Measurements from ENCODE around the gene GATB. TPM values are rescaled to one million over a fixed set of nuclear protein-coding genes. Genes with fewer than 3 reads are reported as not detected.
A peak's percentile ranks its signal among the peaks of the same experiment; 100 is the strongest.

GATB gene
- total and polyA plus RNA-seq, 2 of the 4 experiments (the other 2 are of a cell fraction), result 18.7 to 20.3 TPM

DNA sequence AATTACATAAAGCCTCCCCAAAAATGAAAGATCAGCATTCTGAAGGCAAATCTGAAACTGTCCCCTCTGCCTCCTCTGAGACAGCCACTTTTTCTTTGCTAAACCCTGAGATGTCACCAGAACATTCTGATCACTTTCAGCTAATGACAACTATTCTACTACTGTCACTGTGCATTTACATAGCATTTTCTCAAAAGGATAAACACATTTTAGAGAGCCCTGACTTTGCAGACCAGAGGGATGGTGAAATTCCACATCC, 72.1 kb downstream of the GATB start:
- Histone ChIP-seq H3K4me1 (ENCODE audit: control insufficient read depth, insufficient read depth, low read length) (peaks cover 38% of the 10 kb centered on the region), H3K56ac (ENCODE audit: extremely low read depth, insufficient read depth, low read length) (no peak overlapping the region), H3K36me3 (ENCODE audit: control insufficient read depth, insufficient read depth, low read length) (no peaks in the 10 kb centered on the region), H3K9ac (ENCODE audit: low read depth, low read length) (no peak overlapping the region), H3K14ac (replicated peaks; ENCODE audit: low read depth, low read length) (0 out of 2 replicates have a peak overlapping the region, but pooled peaks have one; percentile 28), H3K4me2 (ENCODE audit: low read depth, low read length) (no peak overlapping the region), H3K27ac (ENCODE audit: insufficient read depth, low read length) (no peak overlapping the region), H3K4ac (ENCODE audit: low read depth, low read length) (peak overlapping the region; percentile 49), H4K8ac (ENCODE audit: low read depth in 2 of 2, low read length in 2 of 2) (0 out of 4 replicates have a peak overlapping the region, but pooled peaks have one; percentile 10 to 45), H3K4me3 (ENCODE audit: insufficient read depth, low read depth, low read length) (no peak overlapping the region), H3K27me3 (ENCODE audit: control insufficient read depth, insufficient read depth, low read length) (no peaks in the 10 kb centered on the region), H3K9me3 (ENCODE audit: control insufficient read depth, insufficient read depth, low read length) (no peaks in the 10 kb centered on the region), H2AK5ac (ENCODE audit: low read depth, low read length) (peak overlapping the region; percentile 43; the same call in 1 of the 2 replicates), H2AFZ (replicated peaks; ENCODE audit: low read length, poor library complexity) (no peak overlapping the region), H4K91ac (ENCODE audit: insufficient read depth, low read depth, low read length) (no peak overlapping the region), H3K9me1 (ENCODE audit: insufficient read depth, low read length) (peaks cover 12% of the 10 kb centered on the region), H2BK5ac (ENCODE audit: low read depth, low read length, poor library complexity, severe bottlenecking) (no peak overlapping the region), H3K79me1 (ENCODE audit: low read depth in 1 of 2, low read length in 2 of 2) (no peaks in the 10 kb centered on the region), H3K18ac (ENCODE audit: low read depth, low read length) (peak overlapping the region; percentile 42; the same call in 1 of the 2 replicates), H4K20me1 (ENCODE audit: insufficient read depth, low read length) (no peaks in the 10 kb centered on the region), H4K5ac (ENCODE audit: low read depth, low read length) (no peak overlapping the region), H2BK15ac (ENCODE audit: low read depth, low read length) (no peak overlapping the region; the same call in 1 of the 3 replicates), H2BK120ac (ENCODE audit: low read depth, low read length) (peak overlapping the region; percentile 28; the same call in 1 of the 2 replicates), H2AK9ac (replicated peaks; ENCODE audit: low read depth, low read length, poor library complexity) (no peak overlapping the region), H3K23ac (ENCODE audit: low read depth, low read length) (0 out of 2 replicates have a peak overlapping the region, but pooled peaks have one; percentile 42), H2BK20ac (ENCODE audit: low read depth, low read length) (peak overlapping the region; percentile 69; the same call in 1 of the 2 replicates)
- ATAC-seq (ENCODE audit: low read depth) (no peak), DNase-seq (no peak)
- no TSS peak for BruUV-seq (replicated peaks)
- intact Hi-C loops (cut with micrococcal nuclease) (no loop called here), in situ Hi-C loops (cut with MboI; ENCODE audit: low sequenced_read_pairs) (no loop called here), dilution Hi-C loops (cut with HindIII; ENCODE audit: low sequenced_read_pairs, unreplicated experiment) (no loop called here)
- ChIA-PET CTCF (no interaction called here), POLR2A (ENCODE audit: unreplicated experiment) (no interaction called here)
- TF ChIP-seq SMC3 (IDR thresholded peaks at IDR 0.05; ENCODE audit: low read depth, low read length) (no peak), MAFK (IDR thresholded peaks at IDR 0.05; ENCODE audit: low read depth, low read length) (peak; percentile 22; the same call in 1 of the 2 replicates)

All from IMR-90 (cell line).